ENCODE measurements around the gene CFLAR.
A peak's percentile ranks its signal among the peaks of the same experiment; 100 is the strongest.

The CFLAR gene

GRCh38 chr2:201071479-201072200, 44.3 kb upstream of the CFLAR start, which contains the start of the genes HYCC2 and NDUFB3:
Gene HYCC2, minus strand, starts transcription at chr2:201071671. Its CDS starts 47,662 bp downstream, at chr2:201024009.
Gene NDUFB3, plus strand, starts transcription at chr2:201072001. Its CDS starts 6,882 bp downstream, at chr2:201078883.
- 0 out of 2 replicates have a peak, but pooled peaks cover 3% of the 10 kb centered on the region for H3K4me1 ChIP-seq (ENCODE audit: control insufficient read depth, insufficient read depth, low read length)
- ChIA-PET CTCF (interaction anchor here (0.5 to 4.3 kb wide), 5 partner anchors 21 to 147 kb away, joined by 3 to 39 read pairs (median 3); no protein-coding TSS in a partner anchor), POLR2A (interaction anchor here (0.6 to 1.1 kb wide), 4 partner anchors 44 to 108 kb away, joined by 3 to 4 read pairs (median 3); partner anchors contain the start of genes CFLAR and ORC2)
- peak within 1 kb of the TSS; percentile 100 for H3K4me3 ChIP-seq (ENCODE audit: low read depth, low read length)
- H3K9me3 ChIP-seq (ENCODE audit: control insufficient read depth, insufficient read depth, low read depth, low read length), result no peaks in the 10 kb centered on the region
- peak within 1 kb of the TSS; percentile 85 for H3K27ac ChIP-seq (ENCODE audit: extremely low read depth, low read depth, low read length)
- H3K36me3 ChIP-seq (ENCODE audit: control insufficient read depth in 2 of 2, insufficient read depth in 1 of 2, low read length in 2 of 2), result no peaks in the 10 kb centered on the region
- no peak for TF ChIP-seq ZNF121 (tag by site-specific recombination; IDR thresholded peaks at IDR 0.05)
- TF ChIP-seq GLIS1 (tag by site-specific recombination; IDR thresholded peaks at IDR 0.05), result peak; percentile 74
- peak; percentile 78 for TF ChIP-seq ZNF629 (tag by site-specific recombination; IDR thresholded peaks at IDR 0.05)
- TF ChIP-seq REST (tag by site-specific recombination; IDR thresholded peaks at IDR 0.05), result peak; percentile 24; the same call in 1 of the 2 replicates
- no peak; the same call in 1 of the 2 replicates for TF ChIP-seq YY2 (tag by site-specific recombination; IDR thresholded peaks at IDR 0.05)
- peak; percentile 41; the same call in 1 of the 2 replicates for TF ChIP-seq ZFP69B (tag by site-specific recombination; IDR thresholded peaks at IDR 0.05)
- peak; percentile 82 for TF ChIP-seq ZNF692 (tag by site-specific recombination; IDR thresholded peaks at IDR 0.05)
- TF ChIP-seq, protein P1, sequence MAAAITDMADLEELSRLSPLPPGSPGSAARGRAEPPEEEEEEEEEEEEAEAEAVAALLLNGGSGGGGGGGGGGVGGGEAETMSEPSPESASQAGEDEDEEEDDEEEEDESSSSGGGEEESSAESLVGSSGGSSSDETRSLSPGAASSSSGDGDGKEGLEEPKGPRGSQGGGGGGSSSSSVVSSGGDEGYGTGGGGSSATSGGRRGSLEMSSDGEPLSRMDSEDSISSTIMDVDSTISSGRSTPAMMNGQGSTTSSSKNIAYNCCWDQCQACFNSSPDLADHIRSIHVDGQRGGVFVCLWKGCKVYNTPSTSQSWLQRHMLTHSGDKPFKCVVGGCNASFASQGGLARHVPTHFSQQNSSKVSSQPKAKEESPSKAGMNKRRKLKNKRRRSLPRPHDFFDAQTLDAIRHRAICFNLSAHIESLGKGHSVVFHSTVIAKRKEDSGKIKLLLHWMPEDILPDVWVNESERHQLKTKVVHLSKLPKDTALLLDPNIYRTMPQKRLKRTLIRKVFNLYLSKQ (tag by site-specific recombination; IDR thresholded peaks at IDR 0.05; ENCODE audit: borderline replicate concordance), result no peak
- peak; percentile 62 for TF ChIP-seq EGR2 (tag by site-specific recombination; IDR thresholded peaks at IDR 0.05; ENCODE audit: low read depth)
- no peak for TF ChIP-seq ZNF776 (tag by site-specific recombination; IDR thresholded peaks at IDR 0.05; ENCODE audit: borderline replicate concordance)
- TF ChIP-seq ZNF600 (tag by site-specific recombination; IDR thresholded peaks at IDR 0.05), result peak; percentile 61; the same call in 1 of the 2 replicates
- TF ChIP-seq, protein P2, sequence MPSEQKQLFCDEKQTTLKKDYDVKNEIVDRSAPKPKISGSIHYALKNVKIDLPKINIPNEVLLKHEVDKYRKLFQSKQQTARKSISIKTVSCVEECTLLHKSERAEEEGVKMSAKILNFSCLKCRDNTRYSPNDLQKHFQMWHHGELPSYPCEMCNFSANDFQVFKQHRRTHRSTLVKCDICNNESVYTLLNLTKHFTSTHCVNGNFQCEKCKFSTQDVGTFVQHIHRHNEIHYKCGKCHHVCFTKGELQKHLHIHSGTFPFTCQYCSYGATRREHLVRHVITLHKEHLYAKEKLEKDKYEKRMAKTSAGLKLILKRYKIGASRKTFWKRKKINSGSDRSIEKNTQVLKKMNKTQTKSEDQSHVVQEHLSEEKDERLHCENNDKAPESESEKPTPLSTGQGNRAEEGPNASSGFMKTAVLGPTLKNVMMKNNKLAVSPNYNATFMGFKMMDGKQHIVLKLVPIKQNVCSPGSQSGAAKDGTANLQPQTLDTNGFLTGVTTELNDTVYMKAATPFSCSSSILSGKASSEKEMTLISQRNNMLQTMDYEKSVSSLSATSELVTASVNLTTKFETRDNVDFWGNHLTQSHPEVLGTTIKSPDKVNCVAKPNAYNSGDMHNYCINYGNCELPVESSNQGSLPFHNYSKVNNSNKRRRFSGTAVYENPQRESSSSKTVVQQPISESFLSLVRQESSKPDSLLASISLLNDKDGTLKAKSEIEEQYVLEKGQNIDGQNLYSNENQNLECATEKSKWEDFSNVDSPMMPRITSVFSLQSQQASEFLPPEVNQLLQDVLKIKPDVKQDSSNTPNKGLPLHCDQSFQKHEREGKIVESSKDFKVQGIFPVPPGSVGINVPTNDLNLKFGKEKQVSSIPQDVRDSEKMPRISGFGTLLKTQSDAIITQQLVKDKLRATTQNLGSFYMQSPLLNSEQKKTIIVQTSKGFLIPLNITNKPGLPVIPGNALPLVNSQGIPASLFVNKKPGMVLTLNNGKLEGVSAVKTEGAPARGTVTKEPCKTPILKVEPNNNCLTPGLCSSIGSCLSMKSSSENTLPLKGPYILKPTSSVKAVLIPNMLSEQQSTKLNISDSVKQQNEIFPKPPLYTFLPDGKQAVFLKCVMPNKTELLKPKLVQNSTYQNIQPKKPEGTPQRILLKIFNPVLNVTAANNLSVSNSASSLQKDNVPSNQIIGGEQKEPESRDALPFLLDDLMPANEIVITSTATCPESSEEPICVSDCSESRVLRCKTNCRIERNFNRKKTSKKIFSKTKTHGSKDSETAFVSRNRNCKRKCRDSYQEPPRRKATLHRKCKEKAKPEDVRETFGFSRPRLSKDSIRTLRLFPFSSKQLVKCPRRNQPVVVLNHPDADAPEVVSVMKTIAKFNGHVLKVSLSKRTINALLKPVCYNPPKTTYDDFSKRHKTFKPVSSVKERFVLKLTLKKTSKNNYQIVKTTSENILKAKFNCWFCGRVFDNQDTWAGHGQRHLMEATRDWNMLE (tag by site-specific recombination; conservative IDR thresholded peaks at IDR 0.05; ENCODE audit: low read depth), result peak; percentile 92
- no peak for TF ChIP-seq ZNF473 (tag by site-specific recombination; IDR thresholded peaks at IDR 0.05)
- no peak for TF ChIP-seq ZNF560 (tag by site-specific recombination; IDR thresholded peaks at IDR 0.05; ENCODE audit: borderline replicate concordance)
- no peak; the same call in 1 of the 2 replicates for TF ChIP-seq FEZF1 (tag by site-specific recombination; IDR thresholded peaks at IDR 0.05)
- peak; percentile 95 for TF ChIP-seq ZNF639 (tag by site-specific recombination; IDR thresholded peaks at IDR 0.05)
- TF ChIP-seq ZNF146 (tag by site-specific recombination; IDR thresholded peaks at IDR 0.05), result peak; percentile 41; the same call in 1 of the 2 replicates
- TF ChIP-seq KLF16 (tag by site-specific recombination; IDR thresholded peaks at IDR 0.05), result peak; percentile 85
- peak; percentile 67 for TF ChIP-seq PATZ1 (tag by site-specific recombination; IDR thresholded peaks at IDR 0.05)
- TF ChIP-seq ZNF580 (tag by site-specific recombination; IDR thresholded peaks at IDR 0.05), result peak; percentile 100

Measured in HEK293 (cell line).